CD4-positive, alpha-beta T cell treated with Interleukin-10 for 1 hour (primary cell): ENCODE results near the gene AHRR.

Experiments used
- DNase-seq: peaks from one replicate; pipeline ENCODE4 v3.0.0-alpha.2; 2020

Gene AHRR

GRCh38 chr5:347712-348284 lies 26.3 kb downstream of the AHRR start:
- DNase-seq, result no peak

- DNase-seq, result no peak
Measured at GRCh38 chr5:348726-349125, 27.2 kb downstream of the AHRR start.

DNA sequence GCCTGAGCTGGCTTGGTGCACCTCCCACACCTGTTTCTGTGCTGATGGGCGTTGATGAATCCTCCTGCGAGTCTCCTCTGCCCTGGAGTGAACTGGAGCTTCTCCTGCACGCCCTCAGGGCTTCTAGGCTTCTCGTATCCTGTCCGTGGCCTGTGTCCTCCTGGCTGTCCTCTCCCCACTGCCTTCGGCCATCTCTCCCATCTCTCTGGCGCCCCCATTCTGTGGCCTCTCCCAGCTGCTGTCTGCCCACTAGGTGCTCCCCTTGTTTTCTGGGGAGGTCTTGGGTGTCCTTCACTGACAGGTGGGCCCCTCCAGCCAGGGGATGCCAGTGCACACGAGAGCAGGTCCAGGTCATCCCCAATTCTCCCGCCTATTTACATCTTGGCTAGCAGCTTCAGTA lies 28.8 kb downstream of the AHRR start:
- DNase-seq, result no peak

- DNase-seq, result no peak
Measured at GRCh38 chr5:351084-351920, 29.8 kb downstream of the AHRR start.

DNA sequence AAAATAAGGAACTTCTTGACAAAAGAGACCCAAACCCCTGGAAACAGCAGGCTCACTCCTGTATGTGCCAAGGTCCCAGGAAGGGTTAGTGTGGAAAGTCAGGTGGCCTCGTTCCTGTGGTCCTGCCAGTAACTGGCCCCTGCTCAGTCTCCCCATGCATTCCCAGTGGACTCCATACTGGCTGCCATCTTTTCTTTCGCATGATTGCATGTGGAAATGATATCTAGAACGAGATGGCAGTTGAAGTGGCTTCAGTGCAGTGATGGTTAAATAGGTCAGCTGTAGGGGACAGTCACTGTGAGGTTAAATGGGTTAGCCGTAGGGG lies 30.4 kb downstream of the AHRR start:
- DNase-seq, result no peak

GRCh38 chr5:352639-353611 lies 31.4 kb downstream of the AHRR start:
- DNase-seq, result no peak

GRCh38 chr5:353612-354580 lies 32.4 kb downstream of the AHRR start:
- DNase-seq, result no peak

- no peak for DNase-seq
Measured at GRCh38 chr5:354581-355378, 33.3 kb downstream of the AHRR start.

DNA sequence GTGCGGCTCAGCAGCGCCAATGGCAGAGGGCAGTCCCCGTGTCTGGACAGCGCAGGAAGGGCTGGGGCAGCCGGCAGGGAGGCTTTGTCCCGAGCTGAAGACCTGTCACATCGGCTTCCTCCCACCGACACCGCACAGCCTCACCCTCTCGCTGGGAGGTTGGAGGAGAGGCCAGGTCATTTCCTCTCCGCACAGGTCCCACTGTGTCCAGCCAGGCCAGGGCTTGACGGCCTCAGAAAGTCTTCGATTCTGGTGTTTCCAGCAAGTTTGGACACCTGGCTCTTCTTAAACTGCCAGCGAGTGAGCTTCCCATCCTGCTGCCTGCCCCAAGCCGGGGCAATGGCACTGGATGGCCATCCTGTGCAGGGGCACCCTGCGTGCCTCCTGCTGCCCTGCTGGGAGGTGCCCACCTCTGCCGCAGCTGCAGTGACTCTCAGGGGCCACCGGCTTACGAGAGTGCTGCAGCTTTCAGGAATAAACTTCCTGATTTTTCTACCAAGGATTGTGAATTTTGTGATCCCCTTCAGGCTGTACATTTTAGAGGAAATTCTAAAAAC lies 33.9 kb downstream of the AHRR start:
- no peak for DNase-seq

GRCh38 chr5:355958-356357 lies 34.4 kb downstream of the AHRR start:
- no peak for DNase-seq

DNA sequence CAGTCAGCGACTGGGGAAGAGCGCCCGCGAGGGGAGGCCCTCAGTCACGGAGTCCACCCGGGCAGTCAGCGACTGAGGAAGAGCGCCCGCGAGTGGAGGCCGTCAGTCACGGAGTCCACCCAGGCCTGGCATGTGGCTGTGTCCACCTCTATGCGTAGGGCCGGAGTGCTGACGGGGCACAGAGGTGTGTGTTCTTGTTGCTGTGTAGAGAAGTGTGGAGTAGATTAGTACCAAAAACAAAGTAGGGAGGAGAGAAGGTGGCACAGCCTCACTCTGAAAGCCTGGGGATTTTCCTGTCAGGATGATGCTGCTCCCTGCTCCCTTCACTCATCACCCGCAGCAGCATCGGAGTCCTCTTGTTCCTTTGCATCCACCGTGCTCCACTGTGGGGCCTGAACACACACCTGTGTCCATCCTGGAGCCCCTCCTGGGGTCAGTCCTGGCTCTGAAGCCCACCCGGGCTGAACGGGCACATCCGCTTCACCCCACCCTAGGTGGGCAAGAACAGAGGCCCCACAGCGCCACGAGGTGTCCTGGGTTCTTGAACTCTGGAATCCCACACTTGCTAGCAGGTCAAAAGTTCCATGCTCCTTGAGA lies 37.9 kb downstream of the AHRR start:
- DNase-seq, result no peak

- no peak for DNase-seq
Measured at GRCh38 chr5:360257-361027, 38.9 kb downstream of the AHRR start.

GRCh38 chr5:362189-362588 lies 40.7 kb downstream of the AHRR start:
- no peak for DNase-seq

GRCh38 chr5:362978-363765 lies 41.7 kb downstream of the AHRR start:
- no peak for DNase-seq

DNA sequence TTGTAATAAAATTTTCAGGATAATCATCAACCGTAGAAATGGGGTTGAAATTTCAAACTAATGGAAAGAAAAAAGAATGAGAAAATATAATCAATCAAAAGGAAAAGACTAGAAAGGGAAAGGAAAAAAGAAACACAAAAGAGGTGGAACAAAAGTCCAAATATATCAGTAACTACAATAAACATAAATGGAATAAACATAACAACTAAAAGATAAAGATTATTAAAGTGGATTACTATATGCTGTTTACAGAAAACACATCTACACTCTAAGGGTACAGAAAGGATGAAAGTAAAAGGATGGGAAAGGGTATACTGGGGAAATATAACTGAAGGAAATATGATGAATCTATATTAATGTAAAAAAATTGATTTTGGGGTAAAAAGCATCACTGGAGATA lies 43.0 kb downstream of the AHRR start:
- no peak for DNase-seq

DNA sequence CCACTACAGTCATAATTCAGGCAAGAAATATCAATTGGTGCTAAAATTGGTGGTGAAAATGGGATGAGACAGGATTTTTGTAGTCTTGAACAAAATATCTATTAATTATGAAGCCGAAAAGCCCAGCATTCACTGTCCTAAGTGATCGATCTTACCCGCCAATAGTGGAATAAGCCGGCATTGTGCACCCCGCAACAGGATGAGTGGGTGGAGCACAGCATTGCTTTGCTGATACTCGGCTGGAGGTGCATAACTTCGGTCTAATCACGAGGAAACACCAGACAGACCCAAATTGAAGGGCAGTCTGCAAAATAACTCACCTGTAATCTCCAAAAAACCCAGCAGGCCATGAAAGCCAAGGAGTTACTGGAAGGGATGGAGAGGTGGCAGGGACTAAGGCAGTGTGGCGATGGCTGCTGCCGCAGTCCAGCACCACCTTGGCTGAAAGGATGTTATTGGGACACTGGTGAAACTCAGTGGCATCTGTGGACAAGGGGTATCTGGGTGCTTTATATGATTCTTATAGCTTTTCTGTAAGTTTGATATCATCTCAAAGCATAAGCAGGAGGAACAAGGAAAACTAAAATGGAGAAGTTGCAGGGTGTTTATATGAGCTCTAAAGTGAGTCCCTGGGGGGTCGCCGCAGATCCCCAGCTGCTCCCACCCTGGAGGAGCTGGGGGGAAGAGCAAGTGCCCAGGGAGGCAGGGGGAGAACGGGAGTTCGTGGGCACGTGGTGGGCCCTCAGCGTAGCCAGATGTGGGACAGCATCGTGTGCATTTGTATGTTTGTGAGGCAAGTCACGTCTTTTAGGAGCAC lies 45.2 kb downstream of the AHRR start:
- no peak for DNase-seq

DNA sequence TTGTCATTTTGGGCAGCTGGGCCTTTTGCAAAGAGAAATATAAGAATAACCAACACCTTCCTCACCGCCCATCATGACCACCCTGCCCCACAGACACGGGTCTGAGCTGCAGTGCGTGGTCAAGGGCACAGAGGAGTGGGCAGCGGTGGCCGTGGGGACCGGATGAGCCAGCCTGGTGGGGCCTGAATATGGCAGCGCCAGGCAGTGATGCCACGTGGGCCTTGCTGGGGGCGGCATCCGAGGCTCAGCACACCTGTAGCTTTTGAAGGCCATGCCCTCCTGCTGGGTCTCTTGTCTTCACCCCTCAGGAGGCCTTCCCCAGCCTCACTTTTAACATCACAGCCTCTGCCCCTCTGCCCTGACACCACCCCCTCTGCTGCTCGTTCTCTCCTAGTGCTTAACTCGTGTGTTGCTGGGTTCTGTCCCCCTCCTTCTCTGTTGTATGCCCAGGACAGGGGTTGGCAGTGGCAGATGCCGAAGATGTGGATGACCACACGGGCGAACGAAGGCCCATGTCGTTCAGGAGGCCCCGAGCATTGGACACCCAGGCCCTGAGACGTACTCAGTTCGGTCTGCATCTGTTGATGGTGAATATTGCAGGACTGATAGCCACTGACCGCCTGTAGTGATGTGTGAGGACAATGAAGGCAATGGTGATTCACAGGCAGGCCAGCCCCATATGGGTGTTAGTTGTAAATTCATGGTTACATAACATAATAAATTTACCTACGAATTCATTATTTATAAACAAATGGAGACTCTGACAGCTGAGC lies 46.0 kb downstream of the AHRR start:
- DNase-seq, result no peak
